ENCODE results near the gene TDP1.

- TF ChIP-seq POLR2AphosphoS5 (IDR thresholded peaks at IDR 0.05; ENCODE audit: low read depth, low read length) = no peak
- TF ChIP-seq POLR2A (IDR thresholded peaks at IDR 0.05; ENCODE audit: low read depth, low read length) = no peak
These were observed 78.4 kb downstream of the TDP1 start for GRCh38 chr14:90034156-90034555.

All from GM12892 (cell line).